A673 (cell line): ENCODE measurements around the gene DVL1. TPM values are rescaled to one million over a fixed set of nuclear protein-coding genes. Genes with fewer than 3 reads are reported as not detected.

ENCODE experiments used
- BruUV-seq: library from RNA; stranded (reverse); fragments of 400-500 nt; replicated peaks from 2 replicates; lab custom pipeline; 2021; lab: Mats Ljungman, UMichigan
- CTCF ChIA-PET: fragments of 300-600 bp; sonication (Branson Sonifier 250); formaldehyde crosslinking; loops from one replicate; lab custom pipeline; 2022; ENCODE audit warnings: antibody characterized with exemption; lab: Charles Lee
- POLR2A ChIA-PET: fragments of 300-600 bp; sonication (Branson Sonifier 250); formaldehyde crosslinking; loops from one replicate; lab custom pipeline; 2022; ENCODE audit warnings: antibody characterized with exemption; ENCODE audit not compliant: low non-redundant PET; lab: Charles Lee
- DNase-seq: peaks from one replicate; pipeline ENCODE4 v3.0.0-alpha.2; 2015; ENCODE audit warnings: low spot score
- H3K27ac ChIP-seq: fragments of 200-600 bp; sonication (generic); 2 replicates; pipeline ENCODE4 v1.5.1; 2016; ENCODE audit warnings: mixed run types, low read depth, mild to moderate bottlenecking, mixed read lengths, antibody characterized with exemption, low read length; ENCODE audit not compliant: poor library complexity, severe bottlenecking
- H3K27me3 ChIP-seq: fragments of 200-600 bp; sonication (generic); replicated peaks from 2 replicates; pipeline ENCODE4 v1.6.1; 2017; ENCODE audit warnings: mixed run types, low read depth, mild to moderate bottlenecking, mixed read lengths, antibody characterized with exemption, low read length; ENCODE audit not compliant: insufficient read depth, poor library complexity
- H3K36me3 ChIP-seq: fragments of 200-600 bp; sonication (generic); 2 replicates; pipeline ENCODE4 v1.6.1; 2016; ENCODE audit warnings: mixed run types, mild to moderate bottlenecking, mixed read lengths, antibody characterized with exemption, low read length; ENCODE audit not compliant: insufficient read depth, poor library complexity, severe bottlenecking
- H3K4me1 ChIP-seq: fragments of 200-600 bp; sonication (generic); 2 replicates; pipeline ENCODE4 v1.6.1; 2017; ENCODE audit warnings: mixed run types, mild to moderate bottlenecking, mixed read lengths, antibody characterized with exemption, low read length; ENCODE audit not compliant: insufficient read depth, poor library complexity, severe bottlenecking
- H3K4me3 ChIP-seq: fragments of 200-600 bp; sonication (generic); 2 replicates; pipeline ENCODE4 v1.5.1; 2016; ENCODE audit warnings: low read depth, mixed run types, mild to moderate bottlenecking, mixed read lengths, low read length; ENCODE audit not compliant: poor library complexity, severe bottlenecking
- H3K9me3 ChIP-seq: fragments of 200-600 bp; sonication (generic); 2 replicates; pipeline ENCODE4 v1.6.1; 2016; ENCODE audit warnings: mixed run types, low read depth, mild to moderate bottlenecking, mixed read lengths, antibody characterized with exemption, low read length; ENCODE audit not compliant: poor library complexity, severe bottlenecking
- CTCF ChIP-seq: fragments of 300-800, 200-600 bp; sonication (generic); conservative IDR thresholded peaks from 2 replicates; pipeline ENCODE4 v1.5.1; 2017; ENCODE audit warnings: low read depth, mild to moderate bottlenecking, antibody characterized with exemption, low read length, moderate library complexity, mixed read lengths
- EZH2 ChIP-seq: fragments of 200-600 bp; sonication (generic); IDR thresholded peaks from 2 replicates; pipeline ENCODE4 v1.6.1; 2017; ENCODE audit warnings: borderline replicate concordance, low read depth, mild to moderate bottlenecking, mixed read lengths, antibody characterized with exemption, low read length; ENCODE audit not compliant: poor library complexity, severe bottlenecking
- intact Hi-C: fragments of 100-400 bp; cut with micrococcal nuclease; formaldehyde crosslinking; loops from one replicate; pipeline ENCODE4 v1.10.0; 2022; ENCODE audit not compliant: unreplicated experiment
- total RNA-seq: library from RNA; stranded (reverse); gene quantifications from 2 replicates; pipeline ENCODE4 v1.2.3, GENCODE V29; 2021

Gene DVL1
- total RNA-seq, 1 experiment from 2014 or later, result 48.0 TPM

- ChIA-PET CTCF (no interaction called here), POLR2A (interaction anchor here (0.6 kb wide), 1 partner anchor 12 kb away, joined by 5 read pairs; no protein-coding TSS in a partner anchor)
- intact Hi-C loops, result no loop called here
- no peak overlapping the region for H3K4me3 ChIP-seq
- no peak for DNase-seq
- no peak overlapping the region for H3K27ac ChIP-seq
- no peaks in the 10 kb centered on the region for H3K36me3 ChIP-seq
- TF ChIP-seq CTCF, result no peak
- no peak for TF ChIP-seq EZH2
- peaks cover 5% of the 10 kb centered on the region for H3K27me3 ChIP-seq
- no TSS peak for BruUV-seq
- no peaks in the 10 kb centered on the region for H3K4me1 ChIP-seq
- H3K9me3 ChIP-seq, result no peaks in the 10 kb centered on the region
Measured at GRCh38 chr1:1355416-1355815, 6.2 kb upstream of the DVL1 start.

GRCh38 chr1:1354271-1355247 is 5.3 kb upstream of the DVL1 start:
- no peak for TF ChIP-seq EZH2
- no peak for TF ChIP-seq CTCF
- peaks cover 5% of the 10 kb centered on the region for H3K27me3 ChIP-seq
- no peak overlapping the region for H3K4me3 ChIP-seq
- H3K36me3 ChIP-seq, result no peaks in the 10 kb centered on the region
- H3K27ac ChIP-seq, result no peak overlapping the region
- BruUV-seq, result no TSS peak
- DNase-seq, result no peak
- H3K9me3 ChIP-seq, result no peaks in the 10 kb centered on the region
- H3K4me1 ChIP-seq, result no peaks in the 10 kb centered on the region
- POLR2A ChIA-PET, result no interaction called here
- CTCF ChIA-PET, result no interaction called here
- intact Hi-C loops, result no loop called here

GRCh38 chr1:1353389-1354151 is 4.4 kb upstream of the DVL1 start:
- ChIA-PET CTCF (no interaction called here), POLR2A (no interaction called here)
- Histone ChIP-seq H3K4me3 (no peak overlapping the region), H3K9me3 (no peaks in the 10 kb centered on the region), H3K4me1 (no peaks in the 10 kb centered on the region), H3K27me3 (peaks cover 5% of the 10 kb centered on the region), H3K27ac (no peak overlapping the region), H3K36me3 (no peaks in the 10 kb centered on the region)
- DNase-seq, result no peak
- BruUV-seq, result no TSS peak
- intact Hi-C loops, result no loop called here
- TF ChIP-seq CTCF (no peak), EZH2 (no peak)
